MM.1S (cell line): ENCODE results near the gene TSSK3.
"Not testable (repeated sequence)": the region's sequence is repeated elsewhere in the genome, so short reads cannot be mapped to it uniquely, and the experiment has no call there.

Experiments
- DNase-seq: peaks from one replicate; pipeline ENCODE4 v3.0.0-alpha.2; 2015
- H2AFZ ChIP-seq: fragments of 300-600 bp; sonication (generic); 2 replicates; pipeline ENCODE4 v1.6.0; 2016; ENCODE audit warnings: antibody characterized with exemption, low read length
- H3F3A ChIP-seq: fragments of 300-600 bp; sonication (generic); 2 replicates; pipeline ENCODE4 v1.6.1; 2016; ENCODE audit warnings: mild to moderate bottlenecking, antibody characterized with exemption, low read length, moderate library complexity, mixed read lengths; ENCODE audit not compliant: insufficient read depth
- H3K27ac ChIP-seq: fragments of 300-600 bp; sonication (generic); 2 replicates; pipeline ENCODE4 v1.5.1; 2016; ENCODE audit warnings: mild to moderate bottlenecking, low read length
- H3K27me3 ChIP-seq: fragments of 300-600 bp; sonication (generic); replicated peaks from 2 replicates; pipeline ENCODE4 v1.6.0; 2016; ENCODE audit warnings: low read length; ENCODE audit not compliant: insufficient read depth
- H3K36me3 ChIP-seq: fragments of 300-600 bp; sonication (generic); replicated peaks from 2 replicates; pipeline ENCODE4 v1.6.1; 2016; ENCODE audit warnings: mild to moderate bottlenecking, low read length, mixed read lengths; ENCODE audit not compliant: insufficient read depth
- H3K4me1 ChIP-seq: fragments of 300-600 bp; sonication (generic); 2 replicates; pipeline ENCODE4 v1.6.1; 2016; ENCODE audit warnings: low read length, mixed read lengths
- H3K4me2 ChIP-seq: fragments of 300-600 bp; sonication (generic); 2 replicates; pipeline ENCODE4 v1.6.0; 2016; ENCODE audit warnings: low read depth, low read length
- H3K4me3 ChIP-seq: fragments of 300-600 bp; sonication (generic); 2 replicates; pipeline ENCODE4 v1.5.1; 2016; ENCODE audit warnings: low read length, mixed read lengths
- H3K79me2 ChIP-seq: fragments of 300-600 bp; sonication (generic); 2 replicates; pipeline ENCODE4 v1.6.1; 2016; ENCODE audit warnings: mixed run types, low read length, mixed read lengths
- H3K9ac ChIP-seq: fragments of 300-600 bp; sonication (generic); 2 replicates; pipeline ENCODE4 v1.6.1; 2016; ENCODE audit warnings: low read length, mixed read lengths
- H3K9me2 ChIP-seq: fragments of 300-600 bp; sonication (generic); replicated peaks from 2 replicates; pipeline ENCODE4 v1.6.1; 2016; ENCODE audit warnings: mild to moderate bottlenecking, low read length, mixed read lengths; ENCODE audit not compliant: insufficient read depth
- H3K9me3 ChIP-seq: fragments of 300-600 bp; sonication (generic); replicated peaks from 2 replicates; pipeline ENCODE4 v1.6.1; 2016; ENCODE audit warnings: mild to moderate bottlenecking, low read length, mixed read lengths; ENCODE audit not compliant: insufficient read depth
- H4K20me1 ChIP-seq: fragments of 300-600 bp; sonication (generic); 2 replicates; pipeline ENCODE4 v1.6.1; 2016; ENCODE audit warnings: mild to moderate bottlenecking, low read length, moderate library complexity, mixed read lengths; ENCODE audit not compliant: insufficient read depth
- EZH2 ChIP-seq: fragments of 300-600 bp; sonication (generic); optimal IDR thresholded peaks from 2 replicates; pipeline ENCODE3; 2017; ENCODE audit warnings: low read depth, mild to moderate bottlenecking, antibody characterized with exemption, low read length, mixed read lengths
- EZH2phosphoT487 ChIP-seq: fragments of 300-600 bp; sonication (generic); IDR thresholded peaks from 2 replicates; pipeline ENCODE4 v1.6.1; 2018; ENCODE audit warnings: antibody characterized with exemption, low read length
- TF ChIP-seq, protein P1 (sequence below): fragments of 300-600 bp; sonication (generic); IDR thresholded peaks from 2 replicates; pipeline ENCODE4 v1.5.1; 2016; ENCODE audit warnings: antibody characterized with exemption, low read length, mixed read lengths

Gene TSSK3

DNA sequence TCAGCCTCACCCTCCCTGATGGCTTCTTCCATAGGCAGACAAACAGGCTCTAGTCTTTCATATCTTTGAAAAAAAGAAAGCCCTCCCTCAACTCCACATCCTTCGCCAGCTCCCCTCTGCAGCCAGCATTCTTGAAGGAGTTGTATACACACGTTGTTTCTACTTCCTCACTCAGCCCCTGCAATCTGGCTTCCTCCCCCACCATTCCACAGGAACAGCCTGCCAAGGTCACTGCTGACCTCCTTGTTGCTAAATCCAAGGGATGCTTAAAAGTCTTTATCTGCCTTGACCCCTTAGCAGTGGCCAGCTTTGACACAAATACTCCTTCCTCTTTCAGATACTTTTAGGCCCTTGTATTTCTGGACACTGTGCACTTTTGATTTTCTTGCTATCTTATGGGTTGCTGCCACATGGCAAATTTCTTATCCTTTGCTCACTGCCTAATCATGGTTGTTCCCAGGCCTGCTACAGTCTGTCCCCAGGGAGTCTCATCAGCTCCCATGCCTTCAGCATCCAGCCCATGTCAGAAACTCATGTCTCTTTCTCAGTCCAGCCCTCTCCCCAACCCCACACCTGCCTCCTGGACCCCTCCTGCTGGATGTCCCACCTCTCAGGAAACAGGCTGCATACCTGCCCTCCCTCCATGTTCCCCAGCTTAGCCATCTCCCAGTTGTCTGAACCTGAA lies 8.3 kb upstream of the TSSK3 start:
- Histone ChIP-seq H3K27me3 (no peaks in the 10 kb centered on the region), H3K9ac (no peak overlapping the region), H3K27ac (no peak overlapping the region), H3K4me1 (peaks cover 6% of the 10 kb centered on the region), H3F3A (peaks cover 11% of the 10 kb centered on the region; the same call in 1 of the 2 replicates), H3K4me2 (no peak overlapping the region), H3K9me2 (no peaks in the 10 kb centered on the region), H2AFZ (no peak overlapping the region), H3K79me2 (no peaks in the 10 kb centered on the region), H3K36me3 (no peaks in the 10 kb centered on the region), H3K4me3 (no peak overlapping the region), H3K9me3 (no peaks in the 10 kb centered on the region), H4K20me1 (no peaks in the 10 kb centered on the region)
- DNase-seq, result no peak
- TF ChIP-seq, protein P1, sequence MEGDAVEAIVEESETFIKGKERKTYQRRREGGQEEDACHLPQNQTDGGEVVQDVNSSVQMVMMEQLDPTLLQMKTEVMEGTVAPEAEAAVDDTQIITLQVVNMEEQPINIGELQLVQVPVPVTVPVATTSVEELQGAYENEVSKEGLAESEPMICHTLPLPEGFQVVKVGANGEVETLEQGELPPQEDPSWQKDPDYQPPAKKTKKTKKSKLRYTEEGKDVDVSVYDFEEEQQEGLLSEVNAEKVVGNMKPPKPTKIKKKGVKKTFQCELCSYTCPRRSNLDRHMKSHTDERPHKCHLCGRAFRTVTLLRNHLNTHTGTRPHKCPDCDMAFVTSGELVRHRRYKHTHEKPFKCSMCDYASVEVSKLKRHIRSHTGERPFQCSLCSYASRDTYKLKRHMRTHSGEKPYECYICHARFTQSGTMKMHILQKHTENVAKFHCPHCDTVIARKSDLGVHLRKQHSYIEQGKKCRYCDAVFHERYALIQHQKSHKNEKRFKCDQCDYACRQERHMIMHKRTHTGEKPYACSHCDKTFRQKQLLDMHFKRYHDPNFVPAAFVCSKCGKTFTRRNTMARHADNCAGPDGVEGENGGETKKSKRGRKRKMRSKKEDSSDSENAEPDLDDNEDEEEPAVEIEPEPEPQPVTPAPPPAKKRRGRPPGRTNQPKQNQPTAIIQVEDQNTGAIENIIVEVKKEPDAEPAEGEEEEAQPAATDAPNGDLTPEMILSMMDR, result no peak
- TF ChIP-seq EZH2 (no peak), EZH2phosphoT487 (no peak)

DNA sequence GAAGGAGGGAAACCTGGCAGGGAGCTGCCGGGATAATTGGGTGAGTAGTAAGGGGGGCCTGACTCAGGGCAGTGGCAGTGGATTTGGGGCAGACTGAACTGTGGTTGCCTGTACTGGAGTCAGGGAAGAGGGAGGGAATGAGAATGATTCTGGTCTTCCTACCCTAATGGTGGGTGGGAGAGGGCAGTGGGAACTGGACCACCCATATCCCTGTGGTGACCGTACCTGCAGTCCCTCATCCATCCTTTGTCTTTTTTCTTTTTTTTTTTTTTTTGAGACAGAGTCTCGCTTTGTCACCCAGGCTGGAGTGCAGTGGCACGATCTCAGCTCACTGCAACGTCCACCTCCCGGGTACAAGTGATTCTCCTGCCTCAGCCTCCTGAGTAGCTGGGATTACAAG lies 6.6 kb upstream of the TSSK3 start:
- H3K27me3 ChIP-seq, H3K4me3 ChIP-seq, H3K9me2 ChIP-seq, H2AFZ ChIP-seq, H3K9me3 ChIP-seq, H3K27ac ChIP-seq, H3K9ac ChIP-seq, H3F3A ChIP-seq, H3K4me1 ChIP-seq, H3K79me2 ChIP-seq, H3K36me3 ChIP-seq, DNase-seq, H4K20me1 ChIP-seq, H3K4me2 ChIP-seq: not testable (repeated sequence)

DNA sequence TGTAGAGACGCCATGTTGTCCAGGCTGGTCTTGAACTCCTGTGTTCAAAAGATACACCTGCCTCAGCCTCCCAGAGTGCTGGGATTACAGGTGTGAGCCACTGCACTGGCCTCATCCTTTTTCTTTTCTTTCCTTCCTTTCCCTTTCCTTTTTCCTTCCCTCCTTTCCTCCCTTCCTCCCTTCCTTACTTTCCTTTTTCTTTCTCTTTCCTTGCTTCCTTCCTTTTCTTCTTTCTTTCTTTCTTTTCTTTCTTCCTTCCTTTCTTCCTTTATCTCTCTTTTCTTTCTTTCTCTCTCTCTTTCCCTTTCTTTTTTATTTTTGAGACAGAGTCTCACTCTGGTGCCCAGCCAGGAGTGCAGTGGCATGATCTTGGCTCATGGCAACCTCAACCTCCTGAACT lies 5.9 kb upstream of the TSSK3 start:
- Histone ChIP-seq H2AFZ (no peak overlapping the region), H3K27me3 (no peaks in the 10 kb centered on the region), H3F3A (0 out of 2 replicates have a peak, but pooled peaks cover 4% of the 10 kb centered on the region), H4K20me1 (no peaks in the 10 kb centered on the region), H3K9me2 (no peaks in the 10 kb centered on the region), H3K36me3 (no peaks in the 10 kb centered on the region), H3K9me3 (no peaks in the 10 kb centered on the region), H3K4me2 (no peak overlapping the region), H3K79me2 (no peaks in the 10 kb centered on the region), H3K27ac (no peak overlapping the region), H3K9ac (no peak overlapping the region), H3K4me3 (no peak overlapping the region), H3K4me1 (no peaks in the 10 kb centered on the region)
- TF ChIP-seq, protein P1, result no peak
- no peak for TF ChIP-seq EZH2
- TF ChIP-seq EZH2phosphoT487, result no peak
- no peak for DNase-seq

DNA sequence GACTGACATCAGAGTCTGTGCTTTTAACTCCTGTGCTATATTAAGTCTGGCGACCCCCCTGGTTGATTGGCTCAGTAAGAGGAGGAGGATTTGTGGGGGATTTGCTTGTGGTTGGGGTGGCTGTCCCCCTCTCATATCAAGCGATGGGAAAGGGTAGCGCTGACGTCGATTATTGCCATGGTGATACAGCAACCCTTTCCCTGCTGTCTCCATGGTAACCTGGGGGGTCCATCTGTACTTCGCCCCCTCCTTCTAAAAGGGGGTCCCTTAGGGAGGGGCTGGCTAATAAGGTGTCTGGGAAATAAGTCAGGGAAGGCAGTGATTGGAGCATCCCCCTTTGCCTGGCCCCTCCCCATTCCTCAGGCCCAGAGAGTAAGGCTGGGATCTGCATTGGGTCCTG lies 4.7 kb upstream of the TSSK3 start:
- Histone ChIP-seq H3K36me3 (no peaks in the 10 kb centered on the region), H3K9me2 (no peaks in the 10 kb centered on the region), H3K4me2 (no peak overlapping the region), H3K4me1 (no peaks in the 10 kb centered on the region), H4K20me1 (no peaks in the 10 kb centered on the region), H3K9me3 (no peaks in the 10 kb centered on the region), H3F3A (no peaks in the 10 kb centered on the region), H3K9ac (no peak overlapping the region), H3K79me2 (no peaks in the 10 kb centered on the region), H3K4me3 (no peak overlapping the region), H3K27me3 (no peaks in the 10 kb centered on the region), H3K27ac (no peak overlapping the region), H2AFZ (no peak overlapping the region)
- no peak for DNase-seq
- TF ChIP-seq, protein P1, result no peak
- no peak for TF ChIP-seq EZH2
- TF ChIP-seq EZH2phosphoT487, result no peak
